SK-N-SH (cell line): ENCODE data around the gene ITSN1. TPM values are rescaled to one million over a fixed set of nuclear protein-coding genes. Genes with fewer than 3 reads are reported as not detected.

Experiments
- polyA plus RNA-seq, 3 experiments: library from polyadenylated mRNA; depleted of rRNA; stranded (reverse); fragments of >200 nt; gene quantifications; 2 replicates each; pipeline ENCODE4 v1.2.3, GENCODE V29; 2012

Gene ITSN1
- polyA plus RNA-seq, 1 of the 3 experiments (the other 2 are of a cell fraction): 27.8 TPM

Other genes with a start within 250 kb of the ITSN1 start
- gene IFNGR2, start 239.1 kb upstream of the ITSN1 start, polyA plus RNA-seq (2012; rRNA removed): 92.4 and 126 TPM in 2 replicates
- gene TMEM50B, start 162.5 kb upstream of the ITSN1 start, polyA plus RNA-seq (2012; rRNA removed): 27.3 and 41.3 TPM in 2 replicates
- gene DNAJC28, start 150.8 kb upstream of the ITSN1 start, polyA plus RNA-seq (2012; rRNA removed): 0.58 and 0.88 TPM in 2 replicates
- 17.3 and 26.8 TPM in 2 replicates for gene GART, start 100.4 kb upstream of the ITSN1 start, polyA plus RNA-seq (2012; rRNA removed)
- 45.9 and 57.4 TPM in 2 replicates for gene SON, start 99.5 kb upstream of the ITSN1 start, polyA plus RNA-seq (2012; rRNA removed)
- gene DONSON, start 53.8 kb upstream of the ITSN1 start, polyA plus RNA-seq (2012; rRNA removed): 17.3 and 20.6 TPM in 2 replicates
- gene CRYZL1, start 760 bp upstream of the ITSN1 start, polyA plus RNA-seq (2012; rRNA removed): 26.3 and 45.9 TPM in 2 replicates